CD4-positive, alpha-beta T cell treated with Interferon gamma for 1 hour (primary cell): Measurements from ENCODE around the gene CSNK1D.

Experiments
- DNase-seq: peaks from one replicate; pipeline ENCODE4 v3.0.0-alpha.2; 2020

The CSNK1D gene

GRCh38 chr17:82309656-82310570 is 36.4 kb upstream of the CSNK1D start:
- no peak for DNase-seq

DNA sequence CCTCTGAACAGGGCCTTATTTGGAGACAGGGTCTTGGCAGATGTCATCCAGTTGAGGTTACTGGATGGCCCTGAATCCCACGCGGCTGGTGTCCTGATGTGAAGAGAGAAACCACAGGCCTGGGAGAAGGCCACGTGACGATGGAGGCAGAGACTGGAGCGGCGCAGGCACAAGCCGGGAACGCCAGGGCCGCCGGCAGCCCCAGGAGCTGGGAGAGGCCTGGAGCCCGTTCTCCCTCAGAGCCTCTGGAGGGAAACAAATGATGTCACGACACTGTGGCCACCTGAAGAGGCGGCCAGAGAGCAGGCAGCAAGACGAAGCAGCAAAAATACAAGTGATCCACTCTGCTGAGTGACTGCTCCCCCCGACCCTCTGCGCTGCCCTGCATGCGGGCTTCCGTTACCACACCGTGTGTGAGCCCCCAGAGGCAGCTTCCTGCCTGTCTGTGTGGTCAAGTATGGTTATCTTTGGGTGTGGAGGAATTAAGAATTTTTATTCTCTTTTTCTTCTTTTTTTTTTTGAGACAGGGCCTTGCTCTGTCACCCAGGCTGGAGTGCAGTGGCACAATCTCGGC is 32.3 kb upstream of the CSNK1D start:
- no peak for DNase-seq

DNA sequence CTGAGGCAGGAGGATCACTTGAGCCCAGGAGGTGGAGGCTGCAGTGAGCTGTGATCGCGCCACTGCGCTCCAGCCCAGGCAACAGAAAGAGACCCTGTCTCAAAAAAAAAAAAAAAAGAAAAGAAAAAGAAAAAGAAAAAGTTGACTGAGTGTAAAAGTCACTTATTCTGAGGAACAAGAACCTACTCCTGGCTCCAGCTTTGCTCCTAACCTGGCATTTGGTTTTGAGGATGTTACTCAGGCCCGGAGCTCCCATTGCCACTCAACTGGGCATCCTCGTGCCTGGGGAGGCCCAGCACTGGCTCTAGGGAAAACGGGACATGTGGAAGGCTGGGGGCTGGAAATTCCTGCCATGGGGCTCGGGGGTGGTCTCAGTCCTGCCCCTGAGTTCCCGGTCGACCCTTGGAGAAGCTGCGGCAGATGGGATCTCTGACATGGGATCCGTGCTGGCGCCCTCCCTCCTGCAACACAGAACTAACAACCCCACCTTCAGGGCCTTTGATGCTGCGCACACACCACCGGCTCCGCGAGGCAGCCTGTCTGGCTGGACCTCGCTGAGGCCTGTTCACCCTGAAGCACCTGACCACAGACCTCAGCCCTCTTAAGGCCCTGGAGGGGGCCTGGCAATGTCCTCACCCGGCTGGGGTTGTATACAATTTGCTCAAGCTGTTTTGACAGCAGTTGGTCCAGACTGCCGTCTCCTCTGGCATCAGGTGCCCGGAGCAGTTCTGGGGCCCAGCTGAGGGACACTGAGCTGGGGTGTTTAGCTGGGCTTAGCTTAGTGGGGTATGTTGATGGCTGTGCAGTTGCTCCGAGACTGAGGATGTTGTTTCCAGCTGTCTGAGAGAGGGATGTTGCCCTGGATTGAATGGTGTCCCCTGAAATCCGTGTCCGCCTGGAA is 31.6 kb upstream of the CSNK1D start:
- DNase-seq: no peak

- DNase-seq: no peak
Observed at GRCh38 chr17:82303944-82304808, 30.7 kb upstream of the CSNK1D start.

- no peak for DNase-seq
Observed at GRCh38 chr17:82302991-82303943, 29.8 kb upstream of the CSNK1D start.

- no peak for DNase-seq
Observed at GRCh38 chr17:82302568-82302963, 29.1 kb upstream of the CSNK1D start.

DNA sequence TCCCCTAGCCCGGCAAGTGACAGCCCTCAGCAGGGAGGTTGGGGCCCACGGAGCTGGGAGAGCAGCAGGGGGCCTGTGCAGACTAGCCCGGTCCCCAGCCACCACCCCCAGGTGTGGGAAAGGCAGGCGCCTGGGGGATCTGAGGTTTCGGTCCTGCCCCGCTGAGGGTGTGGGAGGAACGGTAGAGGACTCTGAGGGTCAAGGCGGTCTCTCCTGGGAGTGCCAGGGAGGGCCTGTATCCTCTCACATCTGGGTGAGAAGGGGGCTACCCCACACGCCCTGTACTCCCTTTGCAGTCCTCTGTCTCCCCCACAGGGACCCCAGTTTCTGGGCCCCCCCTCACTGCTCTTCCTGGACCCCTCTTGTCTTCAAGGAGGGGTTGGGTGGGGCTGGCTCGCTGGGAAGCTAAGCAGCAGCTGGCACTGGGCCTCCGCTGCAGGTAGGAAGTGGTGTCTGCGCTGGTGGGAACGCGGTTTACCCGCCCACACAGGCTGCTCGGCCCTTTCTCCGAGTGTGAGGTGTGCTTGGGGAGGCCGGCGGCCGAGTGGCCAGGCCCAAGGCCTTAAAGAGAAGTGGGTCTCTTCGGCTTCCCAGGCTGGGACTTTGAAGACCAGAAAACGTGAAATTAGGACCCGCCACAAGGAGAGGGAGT is 28.5 kb upstream of the CSNK1D start:
- peak; percentile 42 for DNase-seq

- DNase-seq: no peak
Observed at GRCh38 chr17:82301300-82301915, 27.9 kb upstream of the CSNK1D start.

GRCh38 chr17:82300707-82301270 is 27.3 kb upstream of the CSNK1D start:
- peak; percentile 68 for DNase-seq

GRCh38 chr17:82300228-82300627 is 26.7 kb upstream of the CSNK1D start:
- DNase-seq: no peak

- DNase-seq: peak; percentile 36
Observed at GRCh38 chr17:82299452-82299851, 26.0 kb upstream of the CSNK1D start.

DNA sequence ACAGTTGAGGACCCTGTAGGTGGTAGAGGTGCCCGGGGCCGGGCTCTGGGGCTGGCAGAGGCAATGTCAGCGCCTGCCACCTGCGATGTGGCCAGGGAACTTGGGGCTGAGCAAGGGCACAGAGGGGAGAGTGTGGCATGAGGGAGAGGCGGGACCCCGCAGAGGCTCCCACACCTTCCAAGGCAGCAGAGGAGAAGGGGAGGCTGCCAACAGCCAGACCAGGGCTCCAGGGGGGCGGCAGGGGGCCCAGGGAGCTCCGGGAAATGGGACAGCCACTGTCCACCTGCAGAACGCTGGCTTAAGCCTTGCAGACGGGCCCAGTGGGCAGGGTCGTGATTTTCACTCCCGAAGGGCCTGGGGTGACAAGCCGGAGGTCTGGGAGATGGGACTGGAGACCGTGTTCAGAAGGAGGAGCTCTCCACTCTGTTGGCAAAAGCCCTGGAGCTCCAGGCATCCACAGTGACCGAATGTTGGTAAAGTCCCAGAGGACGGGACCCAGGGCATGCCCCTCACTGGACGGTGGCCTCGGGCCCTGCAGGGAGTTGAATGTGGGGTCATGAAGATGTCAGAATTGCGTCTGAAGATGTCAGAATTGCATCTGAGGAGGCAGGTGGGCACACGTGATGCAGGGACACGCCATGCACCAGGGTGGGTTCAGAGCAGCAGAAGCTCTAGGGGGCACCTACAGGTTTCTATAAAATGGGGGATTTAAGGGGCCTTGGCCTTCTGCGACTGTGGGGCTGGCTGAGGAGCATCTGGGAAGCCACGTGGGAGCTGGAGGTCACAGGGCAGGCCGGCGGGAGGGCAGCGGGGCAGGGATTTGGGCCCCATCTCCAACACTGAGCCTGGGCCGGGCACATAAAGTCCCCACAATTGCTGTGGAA is 25.3 kb upstream of the CSNK1D start:
- no peak for DNase-seq

DNA sequence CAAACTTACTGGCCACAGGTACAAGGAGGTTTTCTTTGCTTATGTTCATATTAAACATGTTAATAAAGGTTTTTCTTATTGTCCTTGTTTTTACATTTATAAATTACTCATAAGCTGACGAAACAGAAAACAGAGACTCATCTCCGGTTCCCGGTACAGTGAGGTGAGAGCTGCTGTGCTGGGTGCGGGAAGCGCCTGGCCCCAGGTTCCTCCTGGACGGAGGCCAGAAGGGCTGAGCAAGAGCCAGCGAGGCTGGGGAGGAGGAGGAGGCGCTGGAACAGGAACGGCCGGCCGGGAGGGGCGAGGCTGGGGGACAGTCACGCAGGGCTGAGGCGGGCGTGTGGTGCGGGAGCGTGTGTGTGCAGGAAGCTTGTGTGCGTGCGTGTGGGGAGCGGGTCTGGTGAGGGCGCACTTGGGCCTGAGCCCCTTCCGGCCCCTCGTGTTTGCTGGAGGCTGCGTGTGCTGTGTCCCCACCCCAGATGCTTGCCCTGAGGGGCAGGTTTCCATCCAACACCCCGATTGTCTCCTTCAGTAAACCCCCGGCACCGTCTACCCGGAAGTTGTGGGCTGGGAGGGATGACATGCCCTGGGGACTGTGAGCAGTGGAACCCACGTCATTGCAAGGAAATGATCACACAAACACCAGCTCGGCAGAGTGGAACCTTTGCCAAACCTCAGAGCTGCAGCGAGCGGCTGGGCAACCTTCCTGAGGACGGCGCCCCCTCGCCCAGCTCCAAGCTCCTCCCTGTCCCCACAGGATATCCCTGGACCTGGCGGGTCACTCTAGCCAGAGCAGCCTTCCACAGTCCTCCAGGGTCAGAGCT is 24.4 kb upstream of the CSNK1D start:
- DNase-seq: peak; percentile 96

DNA sequence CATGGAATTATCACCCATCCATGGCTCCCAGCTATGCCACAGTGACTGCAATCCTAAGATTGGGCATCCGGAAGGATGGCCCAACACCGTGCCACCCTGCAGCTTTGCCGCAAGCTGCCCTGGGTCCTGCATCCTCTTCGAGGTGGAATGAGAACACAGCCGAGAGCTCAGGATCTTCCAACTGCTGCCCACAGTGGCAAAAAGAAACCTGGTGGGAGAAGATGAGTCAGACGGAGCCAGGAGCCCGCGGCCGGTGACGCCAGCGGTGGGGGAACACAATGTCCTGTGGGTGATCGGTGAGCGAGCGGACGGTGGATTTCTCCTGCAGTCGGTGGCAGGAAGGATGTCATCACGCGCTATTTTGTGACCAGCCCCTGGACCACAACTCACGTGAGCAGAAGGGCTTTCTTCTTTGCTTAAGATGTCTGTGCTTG is 23.8 kb upstream of the CSNK1D start:
- peak; percentile 88 for DNase-seq

DNA sequence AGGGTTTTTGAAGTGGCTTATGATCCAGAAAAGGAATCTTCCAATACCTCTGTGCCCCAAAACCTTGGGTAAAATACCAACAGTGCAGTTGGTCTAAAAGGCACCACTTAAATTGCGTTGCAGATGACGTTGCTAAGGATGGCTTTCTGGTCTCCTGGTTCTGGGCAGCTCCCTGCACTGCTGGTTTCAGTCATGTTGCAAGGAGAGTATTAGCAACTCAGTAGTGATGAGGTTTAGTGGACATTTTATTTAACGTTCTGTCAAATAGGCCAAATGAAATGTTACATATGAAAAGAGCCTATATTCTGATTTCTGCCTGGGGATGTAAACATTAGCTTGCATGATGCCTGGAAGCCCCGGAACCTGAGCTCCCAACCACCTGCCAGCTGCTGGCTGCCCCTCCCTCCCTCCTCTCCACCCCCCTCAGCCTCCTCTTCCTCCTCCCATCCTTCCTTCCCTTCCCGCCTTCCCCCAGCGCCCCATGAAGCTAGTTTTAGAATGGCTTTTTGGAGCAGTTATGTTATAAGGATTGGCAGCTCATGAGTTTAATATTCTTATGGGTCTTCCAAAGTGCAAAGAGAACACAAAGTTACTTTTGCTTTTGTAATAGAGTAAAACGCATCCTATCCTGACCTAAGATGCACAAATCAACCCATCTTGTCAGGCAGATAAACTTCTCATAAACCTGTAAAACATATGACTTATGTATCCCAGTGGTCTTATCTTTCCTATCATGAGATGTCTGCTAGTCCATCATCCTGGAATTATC is 23.2 kb upstream of the CSNK1D start:
- DNase-seq: no peak

DNA sequence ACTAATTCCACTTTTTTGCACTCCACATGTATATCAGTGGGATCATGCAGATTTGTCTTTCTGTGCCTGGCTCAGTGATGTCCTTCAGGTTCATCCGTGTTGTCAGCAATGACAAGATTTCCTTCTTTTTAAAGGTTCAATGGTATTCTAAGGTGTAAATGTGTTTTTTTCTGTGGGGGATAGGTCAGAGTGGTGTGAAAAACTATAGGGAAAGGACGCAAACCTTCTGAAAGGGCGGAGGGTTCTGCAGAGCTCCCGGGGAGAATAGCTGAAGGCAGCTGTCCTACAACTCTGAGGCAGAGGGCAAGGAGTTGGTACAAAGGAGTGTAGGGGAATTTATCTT is 21.9 kb upstream of the CSNK1D start:
- no peak for DNase-seq
